MCF 10A (cell line): Measurements from ENCODE around the gene PDZD7. TPM values are rescaled to one million over a fixed set of nuclear protein-coding genes. Genes with fewer than 3 reads are reported as not detected.

ENCODE experiments used
- BruUV-seq: library from RNA; stranded (reverse); fragments of 400-500 nt; replicated peaks from 2 replicates; lab custom pipeline; 2021; lab: Mats Ljungman, UMichigan
- CTCF ChIA-PET: fragments of 300-600 bp; sonication (Branson Sonifier 250); formaldehyde crosslinking; extraction: SDS; loops from one replicate; lab custom pipeline; 2021; ENCODE audit warnings: antibody characterized with exemption, inconsistent platforms; lab: Yijun Ruan, JAX
- POLR2A ChIA-PET: fragments of 300-600, 350-650 bp; sonication (Branson Sonifier 250); formaldehyde crosslinking; extraction: SDS; loops from one replicate; lab custom pipeline; 2020; ENCODE audit warnings: antibody characterized with exemption, inconsistent platforms; lab: Yijun Ruan, JAX
- DNase-seq: peaks from one replicate; pipeline ENCODE4 v3.0.0-alpha.2; 2018; ENCODE audit not compliant: unreplicated experiment
- H3K27ac Mint-ChIP-seq: one replicate; pipeline ENCODE4 v1.8.0; 2022; ENCODE audit warnings: mild to moderate bottlenecking, low read depth, mixed read lengths; ENCODE audit not compliant: unreplicated experiment
- H3K27me3 Mint-ChIP-seq: one replicate; pipeline ENCODE4 v1.8.0; 2022; ENCODE audit warnings: mixed read lengths; ENCODE audit not compliant: insufficient read depth, unreplicated experiment
- H3K36me3 Mint-ChIP-seq: one replicate; pipeline ENCODE4 v1.8.0; 2022; ENCODE audit warnings: mild to moderate bottlenecking, moderate library complexity, mixed read lengths; ENCODE audit not compliant: insufficient read depth, unreplicated experiment
- H3K4me1 Mint-ChIP-seq: one replicate; pipeline ENCODE4 v1.8.0; 2022; ENCODE audit warnings: mixed read lengths; ENCODE audit not compliant: insufficient read depth, unreplicated experiment
- H3K4me3 Mint-ChIP-seq: one replicate; pipeline ENCODE4 v1.8.0; 2022; ENCODE audit warnings: mild to moderate bottlenecking, moderate library complexity, mixed read lengths; ENCODE audit not compliant: unreplicated experiment
- H3K9me3 Mint-ChIP-seq: one replicate; pipeline ENCODE4 v1.8.0; 2022; ENCODE audit warnings: mixed read lengths; ENCODE audit not compliant: unreplicated experiment
- CTCF ChIP-seq: fragments of 200-600 bp; IDR thresholded peaks from one replicate; pipeline ENCODE4 v1.8.0; 2022; ENCODE audit warnings: antibody characterized with exemption, mild to moderate bottlenecking; ENCODE audit not compliant: unreplicated experiment
- intact Hi-C: fragments of 100-400 bp; cut with micrococcal nuclease; formaldehyde crosslinking; loops from 2 replicates; pipeline ENCODE4 v1.14.1; 2022
- total RNA-seq: library from RNA; stranded (reverse); gene quantifications from 2 replicates; pipeline ENCODE4 v1.2.3, GENCODE V29; 2022

Gene PDZD7
- total RNA-seq, 1 experiment from 2014 or later: 0.58 TPM

GRCh38 chr10:100995181-100995580 lies 35.7 kb downstream of the PDZD7 start:
- intact Hi-C loops: no loop called here
- Mint-ChIP-seq H3K27me3 (no peaks in the 10 kb centered on the region), H3K27ac (peak overlapping the region; percentile 40), H3K36me3 (peaks cover 52% of the 10 kb centered on the region), H3K4me3 (no peak overlapping the region), H3K9me3 (no peaks in the 10 kb centered on the region), H3K4me1 (peaks cover 20% of the 10 kb centered on the region)
- no TSS peak for BruUV-seq
- ChIA-PET CTCF (interaction anchor here (0.6 to 12.3 kb wide), 4 partner anchors 16 to 60 kb away, joined by 3 to 199 read pairs (median 6); no protein-coding TSS in a partner anchor), POLR2A (no interaction called here)
- TF ChIP-seq CTCF: no peak
- DNase-seq: no peak

- CTCF ChIA-PET: interaction anchor here (0.6 to 12.3 kb wide), 7 partner anchors 10 to 1225 kb away, joined by 3 to 199 read pairs (median 4); no protein-coding TSS in a partner anchor
- POLR2A ChIA-PET: interaction anchor here (1.2 kb wide), 1 partner anchor 49 kb away, joined by 3 read pairs; no protein-coding TSS in a partner anchor
- TSS peak; percentile 51 for BruUV-seq
- TF ChIP-seq CTCF: peak; percentile 51
- no peaks in the 10 kb centered on the region for H3K9me3 Mint-ChIP-seq
- no peak overlapping the region for H3K4me3 Mint-ChIP-seq
- no peaks in the 10 kb centered on the region for H3K27me3 Mint-ChIP-seq
- intact Hi-C loops: loop anchor here (1.0 kb wide), 1 partner anchor 18 kb away; no protein-coding TSS in a partner anchor
- peak overlapping the region; percentile 40 for H3K27ac Mint-ChIP-seq
- peaks cover 20% of the 10 kb centered on the region for H3K4me1 Mint-ChIP-seq
- H3K36me3 Mint-ChIP-seq: peaks cover 63% of the 10 kb centered on the region
- DNase-seq: peak; percentile 60
Measured at GRCh38 chr10:100993986-100994708, 36.8 kb downstream of the PDZD7 start.

DNA sequence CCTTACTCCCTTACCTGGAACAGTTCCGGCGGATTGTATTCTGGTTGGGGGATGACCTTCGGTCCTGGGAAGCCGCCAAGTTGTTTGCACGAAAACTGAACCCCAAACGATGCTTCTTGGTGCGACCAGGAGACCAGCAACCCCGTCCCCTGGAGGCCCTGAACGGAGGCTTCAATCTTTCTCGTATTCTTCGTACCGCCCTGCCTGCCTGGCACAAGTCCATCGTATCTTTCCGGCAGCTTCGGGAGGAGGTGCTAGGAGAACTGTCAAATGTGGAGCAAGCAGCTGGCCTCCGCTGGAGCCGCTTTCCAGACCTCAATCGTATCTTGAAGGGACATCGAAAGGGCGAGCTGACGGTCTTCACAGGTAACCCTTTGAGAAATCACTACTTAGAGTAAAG lies 41.8 kb downstream of the PDZD7 start:
- ChIA-PET CTCF (interaction anchor here (0.7 to 12.3 kb wide), 4 partner anchors 8 to 28 kb away, joined by 3 to 199 read pairs (median 18); no protein-coding TSS in a partner anchor), POLR2A (interaction anchor here (1.1 to 5.0 kb wide), 4 partner anchors 9 to 77 kb away, joined by 3 to 54 read pairs (median 4); partner anchors contain the start of genes LZTS2, PDZD7 and SFXN3)
- H3K9me3 Mint-ChIP-seq: no peaks in the 10 kb centered on the region
- peaks cover 15% of the 10 kb centered on the region for H3K4me1 Mint-ChIP-seq
- intact Hi-C loops: no loop called here
- peak overlapping the region; percentile 85 for H3K4me3 Mint-ChIP-seq
- H3K27ac Mint-ChIP-seq: no peak overlapping the region
- BruUV-seq: no TSS peak
- no peaks in the 10 kb centered on the region for H3K27me3 Mint-ChIP-seq
- DNase-seq: no peak
- no peak for TF ChIP-seq CTCF
- H3K36me3 Mint-ChIP-seq: peaks cover 44% of the 10 kb centered on the region

DNA sequence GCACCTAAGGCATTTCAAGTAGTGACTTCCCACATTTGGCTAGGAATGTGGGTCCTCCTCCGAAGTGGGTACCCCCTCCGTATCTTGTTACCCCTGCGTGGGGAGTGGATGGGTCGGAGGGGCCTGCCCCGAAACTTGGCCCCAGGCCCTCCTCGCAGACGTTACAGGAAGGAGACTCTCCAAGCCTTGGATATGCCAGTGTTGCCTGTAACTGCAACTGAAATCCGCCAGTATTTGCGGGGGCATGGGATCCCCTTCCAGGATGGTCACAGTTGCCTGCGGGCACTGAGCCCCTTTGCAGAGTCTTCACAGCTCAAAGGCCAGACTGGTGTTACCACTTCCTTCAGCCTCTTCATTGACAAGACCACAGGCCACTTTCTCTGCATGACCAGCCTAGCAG lies 42.8 kb downstream of the PDZD7 start:
- Mint-ChIP-seq H3K4me3 (peak overlapping the region; percentile 85), H3K27ac (peak overlapping the region; percentile 80), H3K27me3 (no peaks in the 10 kb centered on the region), H3K36me3 (peaks cover 36% of the 10 kb centered on the region), H3K9me3 (no peaks in the 10 kb centered on the region), H3K4me1 (peaks cover 15% of the 10 kb centered on the region)
- ChIA-PET CTCF (interaction anchor here (0.6 to 12.3 kb wide), 4 partner anchors 9 to 598 kb away, joined by 3 to 199 read pairs (median 18); no protein-coding TSS in a partner anchor), POLR2A (interaction anchor here (0.5 to 5.0 kb wide), 9 partner anchors 10 to 78 kb away, joined by 3 to 54 read pairs (median 4); partner anchors contain the start of genes LZTS2, PDZD7 and SFXN3)
- intact Hi-C loops: no loop called here
- no peak for TF ChIP-seq CTCF
- no TSS peak for BruUV-seq
- DNase-seq: no peak
